Natural killer cell (primary cell): ENCODE measurements around the gene ZNF205. TPM values are rescaled to one million over a fixed set of nuclear protein-coding genes. Genes with fewer than 3 reads are reported as not detected.

ENCODE experiments used
- ATAC-seq, 3 donors: fragments of 150-1000 bp in 2 of 3; fragments of 200-7000 bp in 1 of 3; cut with Tn5 transposase; 1 replicate in 1 of 3; 2 replicates in 2 of 3; pipeline ENCODE4 v1.10.0; 2021; ENCODE audit warnings: mild to moderate bottlenecking in 2 of 3, moderate library complexity in 2 of 3
- DNase-seq, 2 donors: peaks; one replicate each; pipeline versions ENCODE4 v3.0.0 to v3.0.0-alpha.2; 2013 to 2021; ENCODE audit warnings: mixed read lengths in 1 of 2
- H3K27ac ChIP-seq: one replicate; pipeline ENCODE4 v1.5.1; 2013; ENCODE audit warnings: mild to moderate bottlenecking, low read length
- H3K27me3 ChIP-seq: one replicate; pipeline ENCODE4 v1.6.1; 2013; ENCODE audit warnings: low read length; ENCODE audit not compliant: control insufficient read depth, insufficient read depth
- H3K36me3 ChIP-seq: one replicate; pipeline ENCODE4 v1.6.1; 2013; ENCODE audit warnings: low read length; ENCODE audit not compliant: control insufficient read depth, insufficient read depth
- H3K4me1 ChIP-seq: one replicate; pipeline ENCODE4 v1.6.1; 2013; ENCODE audit warnings: low read length; ENCODE audit not compliant: control insufficient read depth, insufficient read depth
- H3K4me3 ChIP-seq: one replicate; pipeline ENCODE4 v1.5.1; 2013; ENCODE audit warnings: low read length
- H3K9me3 ChIP-seq: one replicate; pipeline ENCODE4 v1.6.1; 2013; ENCODE audit warnings: low read length; ENCODE audit not compliant: control insufficient read depth, insufficient read depth
- H3K27ac Mint-ChIP-seq, 2 donors: one replicate each; pipeline ENCODE4 v1.8.0; 2022; ENCODE audit warnings: mild to moderate bottlenecking in 2 of 2, mixed read lengths in 2 of 2, moderate library complexity in 1 of 2
- H3K27me3 Mint-ChIP-seq, 2 donors: one replicate each; pipeline ENCODE4 v1.8.0; 2022; ENCODE audit warnings: low read depth in 2 of 2, mixed read lengths in 2 of 2
- H3K36me3 Mint-ChIP-seq: one replicate; pipeline ENCODE4 v1.8.0; 2022; ENCODE audit warnings: mixed read lengths
- H3K4me1 Mint-ChIP-seq, 2 donors: one replicate each; pipeline ENCODE4 v1.8.0; 2022; ENCODE audit warnings: mixed read lengths in 2 of 2
- H3K4me3 Mint-ChIP-seq: one replicate; pipeline ENCODE4 v1.8.0; 2022; ENCODE audit warnings: mild to moderate bottlenecking, moderate library complexity, mixed read lengths
- H3K9me3 Mint-ChIP-seq, 2 donors: one replicate each; pipeline ENCODE4 v1.8.0; 2022; ENCODE audit warnings: mixed read lengths in 2 of 2
- CTCF ChIP-seq: fragments of 200-600 bp; IDR thresholded peaks from one replicate; pipeline ENCODE4 v1.8.0; 2022; ENCODE audit warnings: antibody characterized with exemption
- WGBS: methylation state at CpG from one replicate; pipeline ENCODE4 v1.1.7; 2013; ENCODE audit warnings: missing lambda C conversion rate; ENCODE audit not compliant: insufficient coverage; 5-methylcytosine and 5-hydroxymethylcytosine counted together
- intact Hi-C: fragments of 100-400 bp; cut with micrococcal nuclease; formaldehyde crosslinking; loops from one replicate; pipeline ENCODE4 v1.14.2; 2022
- total RNA-seq, 4 donors: library from RNA; stranded (reverse); fragments of 120-200 nt in 1 of 4; gene quantifications; one replicate each; pipeline versions ENCODE4 v1.2.3 to v1.2.4, GENCODE V29; 2013 to 2022

The ZNF205 gene
- total RNA-seq, 3 donors from 2014 or later (not counting 1 experiment from before 2014, with no cell fraction given) = 0.16 TPM; not detected in 2

GRCh38 chr16:3118846-3119245, 6.5 kb downstream of the ZNF205 start:
- H3K27ac ChIP-seq = no peak overlapping the region

GRCh38 chr16:3119286-3119685, 6.9 kb downstream of the ZNF205 start:
- H3K4me1 ChIP-seq = peaks cover 8% of the 10 kb centered on the region
- H3K36me3 ChIP-seq = no peaks in the 10 kb centered on the region
- intact Hi-C loops = no loop called here
- TF ChIP-seq CTCF = no peak
- 97% methylated on average over 33 of the region's 33 CpGs for WGBS
- ATAC-seq (no peak), DNase-seq (no peak)
- no peak overlapping the region for H3K4me3 ChIP-seq
- H3K4me3 Mint-ChIP-seq = no peak overlapping the region
- peaks cover 6 to 11% of the 10 kb centered on the region in 2 donors for H3K4me1 Mint-ChIP-seq
- H3K27ac Mint-ChIP-seq = no peak overlapping the region
- H3K36me3 Mint-ChIP-seq = no peaks in the 10 kb centered on the region
- no peaks in the 10 kb centered on the region for H3K27me3 ChIP-seq
- no peaks in the 10 kb centered on the region for H3K27me3 Mint-ChIP-seq
- no peaks in the 10 kb centered on the region for H3K9me3 ChIP-seq
- H3K9me3 Mint-ChIP-seq = no peaks in the 10 kb centered on the region
- H3K27ac ChIP-seq = no peak overlapping the region

More at GRCh38 chr16:3118846-3119245, 6.5 kb downstream of the ZNF205 start:
- H3K27me3 Mint-ChIP-seq = no peaks in the 10 kb centered on the region
- ATAC-seq (no peak), DNase-seq (no peak)
- intact Hi-C loops = no loop called here
- H3K4me1 ChIP-seq = peaks cover 6% of the 10 kb centered on the region
- H3K27ac Mint-ChIP-seq = no peak overlapping the region
- H3K4me1 Mint-ChIP-seq = peaks cover 6% of the 10 kb centered on the region in 2 donors
- no peak overlapping the region for H3K4me3 ChIP-seq
- no peaks in the 10 kb centered on the region for H3K27me3 ChIP-seq
- H3K36me3 ChIP-seq = no peaks in the 10 kb centered on the region
- H3K9me3 ChIP-seq = no peaks in the 10 kb centered on the region
- H3K36me3 Mint-ChIP-seq = no peaks in the 10 kb centered on the region
- WGBS = 95% methylated on average over 20 of the region's 20 CpGs
- no peaks in the 10 kb centered on the region for H3K9me3 Mint-ChIP-seq
- no peak for TF ChIP-seq CTCF
- H3K4me3 Mint-ChIP-seq = no peak overlapping the region

- no peaks in the 10 kb centered on the region for H3K9me3 Mint-ChIP-seq
- no peaks in the 10 kb centered on the region for H3K36me3 Mint-ChIP-seq
- DNase-seq = no peak
- no peaks in the 10 kb centered on the region for H3K27me3 ChIP-seq
- no peaks in the 10 kb centered on the region for H3K36me3 ChIP-seq
- TF ChIP-seq CTCF = no peak
- H3K27ac Mint-ChIP-seq = no peak overlapping the region
- ATAC-seq = no peak
- peaks cover 10% of the 10 kb centered on the region for H3K4me1 ChIP-seq
- WGBS = 94% methylated on average over 57 of the region's 57 CpGs
- H3K27ac ChIP-seq = no peak overlapping the region
- H3K4me3 ChIP-seq = no peak overlapping the region
- H3K4me3 Mint-ChIP-seq = no peak overlapping the region
- intact Hi-C loops = loop anchor here (5.0 kb wide), 2 partner anchors 37 to 1407 kb away; no protein-coding TSS in a partner anchor
- no peaks in the 10 kb centered on the region for H3K9me3 ChIP-seq
- no peaks in the 10 kb centered on the region for H3K27me3 Mint-ChIP-seq
- peaks cover 6 to 16% of the 10 kb centered on the region in 2 donors for H3K4me1 Mint-ChIP-seq
These were observed 7.5 kb downstream of the ZNF205 start for GRCh38 chr16:3119701-3120408.

- Histone ChIP-seq H3K36me3 (no peaks in the 10 kb centered on the region), H3K4me3 (no peak overlapping the region), H3K9me3 (no peaks in the 10 kb centered on the region), H3K4me1 (peaks cover 16% of the 10 kb centered on the region), H3K27ac (no peak overlapping the region), H3K27me3 (no peaks in the 10 kb centered on the region)
- no peaks in the 10 kb centered on the region for H3K27me3 Mint-ChIP-seq
- no peaks in the 10 kb centered on the region for H3K36me3 Mint-ChIP-seq
- H3K4me1 Mint-ChIP-seq = peaks cover 6 to 20% of the 10 kb centered on the region in 2 donors
- 97% methylated on average over 16 of the region's 16 CpGs for WGBS
- H3K27ac Mint-ChIP-seq = no peak overlapping the region
- no peak for TF ChIP-seq CTCF
- H3K9me3 Mint-ChIP-seq = no peaks in the 10 kb centered on the region
- no peak overlapping the region for H3K4me3 Mint-ChIP-seq
- ATAC-seq (no peak), DNase-seq (no peak)
- intact Hi-C loops = loop anchor here (5.0 kb wide), 2 partner anchors 37 to 1407 kb away; no protein-coding TSS in a partner anchor
These were observed 8.0 kb downstream of the ZNF205 start for GRCh38 chr16:3120435-3120834.
